ENCODE results near the gene NAP1L4. TPM values are rescaled to one million over a fixed set of nuclear protein-coding genes. Genes with fewer than 3 reads are reported as not detected.

The NAP1L4 gene
- total RNA-seq, 1 experiment from 2014 or later = 212 TPM

- H3K4me3 Mint-ChIP-seq = no peak overlapping the region
- H4K8ac ChIP-seq (replicated peaks; ENCODE audit: insufficient read length, low read depth, low read length) = no peak overlapping the region
- TF ChIP-seq, protein P1, sequence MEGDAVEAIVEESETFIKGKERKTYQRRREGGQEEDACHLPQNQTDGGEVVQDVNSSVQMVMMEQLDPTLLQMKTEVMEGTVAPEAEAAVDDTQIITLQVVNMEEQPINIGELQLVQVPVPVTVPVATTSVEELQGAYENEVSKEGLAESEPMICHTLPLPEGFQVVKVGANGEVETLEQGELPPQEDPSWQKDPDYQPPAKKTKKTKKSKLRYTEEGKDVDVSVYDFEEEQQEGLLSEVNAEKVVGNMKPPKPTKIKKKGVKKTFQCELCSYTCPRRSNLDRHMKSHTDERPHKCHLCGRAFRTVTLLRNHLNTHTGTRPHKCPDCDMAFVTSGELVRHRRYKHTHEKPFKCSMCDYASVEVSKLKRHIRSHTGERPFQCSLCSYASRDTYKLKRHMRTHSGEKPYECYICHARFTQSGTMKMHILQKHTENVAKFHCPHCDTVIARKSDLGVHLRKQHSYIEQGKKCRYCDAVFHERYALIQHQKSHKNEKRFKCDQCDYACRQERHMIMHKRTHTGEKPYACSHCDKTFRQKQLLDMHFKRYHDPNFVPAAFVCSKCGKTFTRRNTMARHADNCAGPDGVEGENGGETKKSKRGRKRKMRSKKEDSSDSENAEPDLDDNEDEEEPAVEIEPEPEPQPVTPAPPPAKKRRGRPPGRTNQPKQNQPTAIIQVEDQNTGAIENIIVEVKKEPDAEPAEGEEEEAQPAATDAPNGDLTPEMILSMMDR (conservative IDR thresholded peaks at IDR 0.05) = no peak
Measured at GRCh38 chr11:2909133-2909902, 82.8 kb downstream of the NAP1L4 start.

More at GRCh38 chr11:2909133-2909902, 82.8 kb downstream of the NAP1L4 start:
- H3K14ac ChIP-seq (ENCODE audit: insufficient read depth, low read length) = no peak overlapping the region
- no peak overlapping the region for H3T11ph ChIP-seq (ENCODE audit: low read length)
- H3K9me3 ChIP-seq (ENCODE audit: control insufficient read depth, low read depth, low read length) = no peaks in the 10 kb centered on the region
- no peak overlapping the region for H3K27ac ChIP-seq (ENCODE audit: insufficient read length, low read depth, low read length)
- H3K27me3 ChIP-seq (ENCODE audit: insufficient read depth, low read length) = no peaks in the 10 kb centered on the region
- no CpG with 5 or more reads among the region's 78 CpGs for WGBS (ENCODE audit: extremely low coverage, insufficient read length, low lambda C conversion rate)
- H2AFZ ChIP-seq (ENCODE audit: low read length) = no peak overlapping the region
- H4K20me1 ChIP-seq (ENCODE audit: control insufficient read depth, insufficient read depth, insufficient read length) = peaks cover 6% of the 10 kb centered on the region
- H3K36me3 Mint-ChIP-seq (ENCODE audit: insufficient read depth in 1 of 3, low read depth in 3 of 3) = peaks cover 7 to 18% (median 18%) of the 10 kb centered on the region in 3 experiments
- H3K9ac ChIP-seq (ENCODE audit: extremely low read depth, insufficient read length, low read length) = no peak overlapping the region
- no peak overlapping the region for H3K27ac Mint-ChIP-seq
- DNase-seq = no peak
- no peak overlapping the region for H2BK5ac ChIP-seq (ENCODE audit: insufficient read length, low read length)
- H3K4ac ChIP-seq (ENCODE audit: low read depth, low read length) = no peak overlapping the region
- H3K23me2 ChIP-seq (ENCODE audit: insufficient read length, low read depth, low read length, poor library complexity, severe bottlenecking) = no peaks in the 10 kb centered on the region
- H3K4me1 ChIP-seq (ENCODE audit: insufficient read depth, low read length) = no peaks in the 10 kb centered on the region
- no peak overlapping the region for H2BK12ac ChIP-seq (ENCODE audit: insufficient read length, low read depth, low read length)
- H3K4me1 Mint-ChIP-seq = peaks cover 10% of the 10 kb centered on the region in 2 experiments; a peak in 3 of 4 replicates
- no peaks in the 10 kb centered on the region for H3K79me1 ChIP-seq (ENCODE audit: insufficient read depth, low read depth, low read length, poor library complexity, severe bottlenecking)
- H3K79me2 ChIP-seq (ENCODE audit: insufficient read depth, low read length) = no peaks in the 10 kb centered on the region
- peaks cover 19% of the 10 kb centered on the region for H3K27me3 Mint-ChIP-seq (ENCODE audit: low read depth)
- no peak overlapping the region for H3K56ac ChIP-seq (ENCODE audit: insufficient read length, low read depth, low read length)
- no peak overlapping the region for H3K4me2 ChIP-seq (ENCODE audit: insufficient read depth, insufficient read length, low read length)
- no peak overlapping the region for H3K18ac ChIP-seq (ENCODE audit: insufficient read length, low read depth, low read length)
- H2BK15ac ChIP-seq (ENCODE audit: low read depth, low read length) = no peak overlapping the region
- no peak overlapping the region for H4K91ac ChIP-seq (ENCODE audit: insufficient read length, low read depth, low read length)
- no peak overlapping the region for H3K23ac ChIP-seq (ENCODE audit: insufficient read length, low read depth, low read length)
- H4K5ac ChIP-seq (ENCODE audit: insufficient read length, low read depth, low read length) = no peak overlapping the region
- H3K9me3 Mint-ChIP-seq = peaks cover 6 to 18% of the 10 kb centered on the region in 2 experiments
- H2AK5ac ChIP-seq (ENCODE audit: insufficient read length, low read length) = no peak overlapping the region
- no peak overlapping the region for H2BK120ac ChIP-seq (ENCODE audit: low read depth, low read length, poor library complexity, severe bottlenecking)
- H2BK20ac ChIP-seq (ENCODE audit: low read depth, low read length, poor library complexity, severe bottlenecking) = no peak overlapping the region

All from H9 (cell line).